A549 treated with CORT108297 at 1 μM for 4 hours (cell line): Measurements from ENCODE around the gene PCSK6. TPM values are rescaled to one million over a fixed set of nuclear protein-coding genes. Genes with fewer than 3 reads are reported as not detected.

ENCODE experiments used
- total RNA-seq: library from RNA; stranded (reverse); fragments of 200-300 nt; extraction: Qiagen RNA extraction; gene quantifications from 5 replicates; pipeline ENCODE4 v1.2.3, GENCODE V29; 2022

Gene PCSK6
- total RNA-seq: 9.7 to 12.7 TPM (median 10.1 TPM) in 5 replicates

GRCh38 chr15:101489599-101490407 lies at the start of gene PCSK6:
Gene PCSK6, minus strand, starts transcription at chr15:101489707. Its CDS starts 37 bp downstream, at chr15:101489670.

DNA sequence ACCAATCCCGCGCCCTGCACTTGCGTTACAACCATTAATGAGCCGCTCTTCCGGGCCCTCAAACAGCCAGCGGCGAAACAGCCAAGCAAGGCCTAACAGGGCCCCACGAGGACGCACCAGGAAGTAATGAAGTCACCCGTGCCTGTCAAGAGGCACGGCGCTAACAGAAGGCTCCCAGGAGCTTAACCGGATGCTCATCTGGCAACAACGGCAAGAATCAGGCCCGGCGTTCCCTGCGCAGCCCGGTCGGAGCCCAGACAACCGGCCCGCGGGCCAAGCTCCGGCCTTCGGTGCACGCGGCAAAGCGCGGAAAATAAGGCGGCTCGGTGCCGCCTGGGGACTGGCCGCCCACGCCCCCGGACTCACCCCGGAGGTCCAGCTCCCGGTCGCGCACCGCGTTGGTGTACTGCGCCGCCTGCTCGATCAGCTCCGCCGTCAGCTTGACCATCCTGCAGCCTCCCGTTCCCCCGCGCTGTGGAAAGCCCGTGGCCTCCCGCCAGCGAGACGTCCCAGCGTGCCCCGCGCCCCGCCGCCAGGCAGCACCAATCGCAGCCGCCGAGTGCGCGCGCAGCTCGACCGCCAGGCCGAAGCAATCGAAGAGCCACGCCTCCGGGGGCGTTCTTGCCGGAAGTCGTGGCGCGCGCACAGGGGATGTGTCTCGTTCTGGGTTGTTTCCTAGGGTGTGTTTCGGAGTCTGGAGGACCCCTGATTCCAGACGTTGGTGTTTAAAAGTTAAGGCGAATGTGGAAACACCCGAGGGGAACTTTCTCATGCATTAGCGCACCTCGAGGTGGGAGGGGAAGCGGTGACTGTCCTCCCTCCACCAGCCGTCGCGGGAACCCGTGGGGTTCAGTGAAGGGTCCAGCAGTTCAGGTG lies 194.5 kb downstream of the PCSK6 start, which contains the start of gene SNRPA1:
TSS of gene SNRPA1 (minus strand) at position 518 of the 876 bp plus-strand sequence. CDS start at position 448, 70 bp downstream.

GRCh38 chr15:101277038-101277822 lies 212.3 kb downstream of the PCSK6 start, which contains the start of gene SELENOS:
Gene SELENOS, minus strand, starts transcription at chr15:101277485. Its CDS starts 68 bp downstream, at chr15:101277417.

Other genes with a start within 250 kb of the PCSK6 start
- gene CHSY1, start 237.7 kb downstream of the PCSK6 start, total RNA-seq: 20.9 to 27.3 TPM (median 24.6 TPM) in 5 replicates
- 140 to 158 TPM (median 144 TPM) in 5 replicates for gene SELENOS, start 212.2 kb downstream of the PCSK6 start, total RNA-seq
- 108 to 122 TPM (median 114 TPM) in 5 replicates for gene SNRPA1, start 194.5 kb downstream of the PCSK6 start, total RNA-seq
- gene TM2D3, start 162.7 kb upstream of the PCSK6 start, total RNA-seq: 28.4 to 33.0 TPM (median 30.6 TPM) in 5 replicates
- 5.9 to 8.0 TPM (median 6.8 TPM) in 5 replicates for gene TARS3, start 234.8 kb upstream of the PCSK6 start, total RNA-seq